HG03196 (cell line): ENCODE data around the gene MAT2A.
"Not testable (repeated sequence)": the region's sequence is repeated elsewhere in the genome, so short reads cannot be mapped to it uniquely, and the experiment has no call there.

Experiments
- ATAC-seq: cut with Tn5 transposase; IDR thresholded peaks from one replicate; pipeline ENCODE4 v1.9.1; 2021; ENCODE audit not compliant: unreplicated experiment

MAT2A gene

GRCh38 chr2:85547089-85547858 lies 8.3 kb downstream of the MAT2A start:
- ATAC-seq = no peak

- ATAC-seq = no peak
Observed at GRCh38 chr2:85547859-85548607, 9.1 kb downstream of the MAT2A start.

- ATAC-seq = no peak
Observed at GRCh38 chr2:85548608-85548900, 9.6 kb downstream of the MAT2A start.

GRCh38 chr2:85549095-85549494 lies 10.1 kb downstream of the MAT2A start:
- ATAC-seq = no peak

GRCh38 chr2:85549826-85550225 lies 10.9 kb downstream of the MAT2A start:
- ATAC-seq = no peak

GRCh38 chr2:85550486-85550885 lies 11.5 kb downstream of the MAT2A start:
- ATAC-seq = no peak

GRCh38 chr2:85551698-85552678 lies 13.0 kb downstream of the MAT2A start:
- ATAC-seq = peak; percentile 55

- no peak for ATAC-seq
Observed at GRCh38 chr2:85553184-85553583, 14.2 kb downstream of the MAT2A start.

- ATAC-seq = no peak
Observed at GRCh38 chr2:85554980-85555612, 16.1 kb downstream of the MAT2A start.

- no peak for ATAC-seq
Observed at GRCh38 chr2:85557130-85557529, 18.2 kb downstream of the MAT2A start.

GRCh38 chr2:85558160-85558559 lies 19.2 kb downstream of the MAT2A start:
- ATAC-seq = no peak

- ATAC-seq = not testable (repeated sequence)
Observed at GRCh38 chr2:85560403-85560726, 21.4 kb downstream of the MAT2A start.

- peak; percentile 14 for ATAC-seq
Observed at GRCh38 chr2:85560812-85561279, 21.9 kb downstream of the MAT2A start.

GRCh38 chr2:85561280-85562212 lies 22.6 kb downstream of the MAT2A start, which contains the start of gene GGCX:
GGCX (minus strand) TSS chr2:85561493; CDS start chr2:85561428, 65 bp downstream.
- peak; percentile 83 for ATAC-seq

GRCh38 chr2:85564144-85564563 lies 25.2 kb downstream of the MAT2A start:
- ATAC-seq = no peak

GRCh38 chr2:85566265-85566664 lies 27.3 kb downstream of the MAT2A start:
- no peak for ATAC-seq

- no peak for ATAC-seq
Observed at GRCh38 chr2:85575739-85576138, 36.8 kb downstream of the MAT2A start.

- no peak for ATAC-seq
Observed at GRCh38 chr2:85577063-85577385, 38.1 kb downstream of the MAT2A start.

- ATAC-seq = no peak
Observed at GRCh38 chr2:85577386-85578242, 38.6 kb downstream of the MAT2A start, which contains the start of gene VAMP8. VAMP8 (plus strand) TSS chr2:85577586; CDS start chr2:85577647, 61 bp downstream.
